Stimulated activated CD8-positive, alpha-beta memory T cell treated with anti-CD3 and anti-CD28 coated beads, Interleukin-4, amount 100 ng/mL, for 48 hours (primary cell): ENCODE measurements around the gene ZBTB24.
A peak's percentile ranks its signal among the peaks of the same experiment; 100 is the strongest.
"Not testable (repeated sequence)": the region's sequence is repeated elsewhere in the genome, so short reads cannot be mapped to it uniquely, and the experiment has no call there.

ENCODE experiments used
- DNase-seq: peaks from one replicate; pipeline ENCODE4 v3.0.0-alpha.2; 2020

Gene ZBTB24

GRCh38 chr6:109467696-109468095, 15.3 kb downstream of the ZBTB24 start:
- DNase-seq, result no peak

DNA sequence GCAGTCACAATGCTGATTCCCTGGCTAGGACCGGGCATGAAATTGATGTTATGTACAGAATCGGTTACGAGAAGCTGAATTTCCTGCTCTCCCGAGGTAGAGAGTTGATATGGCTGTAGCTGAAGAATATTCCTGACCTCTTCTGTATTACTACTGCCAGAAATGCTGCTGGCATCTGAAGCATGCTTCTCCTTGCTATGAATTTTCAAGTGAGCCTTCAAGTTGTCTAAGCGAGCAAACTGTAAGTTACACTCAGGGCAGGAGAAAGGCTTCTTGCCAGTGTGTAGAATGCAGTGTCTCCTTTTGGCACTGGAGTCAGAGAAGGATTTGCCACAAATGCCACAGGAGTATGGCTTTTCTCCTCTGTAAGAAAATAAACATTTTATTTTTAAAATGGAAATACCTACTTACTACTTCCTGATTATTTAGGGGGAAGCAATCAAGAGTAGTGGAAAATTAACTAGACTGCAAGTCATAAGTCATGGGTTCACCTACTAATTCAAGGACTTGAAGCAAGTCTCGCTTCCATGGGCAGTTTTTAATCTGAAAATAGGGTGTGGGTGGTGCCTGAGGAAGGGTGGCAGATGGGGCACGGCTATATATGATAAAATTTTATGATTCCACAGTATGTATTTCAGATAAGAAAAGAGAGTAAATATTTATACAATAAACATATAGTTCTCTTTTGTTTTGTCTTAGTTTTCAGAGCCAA, 16.7 kb downstream of the ZBTB24 start:
- no peak for DNase-seq

GRCh38 chr6:109465772-109466171, 17.2 kb downstream of the ZBTB24 start:
- no peak for DNase-seq

GRCh38 chr6:109461733-109462526, 21.1 kb downstream of the ZBTB24 start:
- DNase-seq, result no peak

DNA sequence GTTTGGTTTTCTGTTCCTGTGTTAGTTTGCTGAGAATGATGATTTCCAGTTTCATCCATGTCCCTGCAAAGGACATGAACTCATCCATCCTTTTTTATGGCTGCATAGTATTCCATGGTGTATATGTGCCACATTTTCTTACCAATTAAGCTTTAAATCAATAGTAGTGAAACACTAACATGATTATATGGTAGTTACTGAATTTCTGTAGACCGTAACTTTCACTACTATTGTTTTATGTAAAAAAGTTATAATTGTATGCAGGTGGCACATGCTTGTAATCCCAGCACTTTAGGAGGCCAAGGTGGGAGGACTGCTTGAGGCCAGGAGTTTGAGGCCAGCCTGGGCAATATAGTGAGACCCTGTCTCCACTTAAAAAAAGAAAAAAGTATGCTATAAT, 21.8 kb downstream of the ZBTB24 start:
- DNase-seq, result not testable (repeated sequence)

- no peak for DNase-seq
Observed at GRCh38 chr6:109460161-109460829, 22.7 kb downstream of the ZBTB24 start.

- DNase-seq, result peak; percentile 54
Observed at GRCh38 chr6:109458774-109459531, 24.1 kb downstream of the ZBTB24 start.

DNA sequence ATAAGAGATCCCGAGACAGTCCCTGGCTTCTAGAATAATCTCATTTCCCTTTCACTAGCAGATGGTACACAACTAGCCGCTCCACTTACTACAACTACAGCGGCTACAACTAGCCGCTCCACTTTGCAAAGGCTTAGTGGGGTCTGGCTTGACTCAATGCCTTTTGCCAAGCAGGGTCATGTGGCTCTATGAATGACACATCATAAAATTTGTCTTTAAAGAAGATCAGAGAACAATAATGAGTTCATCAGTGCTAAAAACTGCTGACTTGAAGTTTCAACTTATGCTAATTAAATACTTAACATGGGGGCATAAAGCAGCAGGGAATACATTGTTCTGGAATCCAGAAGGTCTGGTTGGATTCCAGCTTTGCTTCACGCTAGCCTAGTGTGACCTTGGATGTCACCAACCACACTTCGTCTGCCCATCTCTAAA, 25.4 kb downstream of the ZBTB24 start:
- DNase-seq, result no peak

- no peak for DNase-seq
Observed at GRCh38 chr6:109456710-109457561, 26.1 kb downstream of the ZBTB24 start.

- no peak for DNase-seq
Observed at GRCh38 chr6:109456111-109456583, 26.9 kb downstream of the ZBTB24 start.

DNA sequence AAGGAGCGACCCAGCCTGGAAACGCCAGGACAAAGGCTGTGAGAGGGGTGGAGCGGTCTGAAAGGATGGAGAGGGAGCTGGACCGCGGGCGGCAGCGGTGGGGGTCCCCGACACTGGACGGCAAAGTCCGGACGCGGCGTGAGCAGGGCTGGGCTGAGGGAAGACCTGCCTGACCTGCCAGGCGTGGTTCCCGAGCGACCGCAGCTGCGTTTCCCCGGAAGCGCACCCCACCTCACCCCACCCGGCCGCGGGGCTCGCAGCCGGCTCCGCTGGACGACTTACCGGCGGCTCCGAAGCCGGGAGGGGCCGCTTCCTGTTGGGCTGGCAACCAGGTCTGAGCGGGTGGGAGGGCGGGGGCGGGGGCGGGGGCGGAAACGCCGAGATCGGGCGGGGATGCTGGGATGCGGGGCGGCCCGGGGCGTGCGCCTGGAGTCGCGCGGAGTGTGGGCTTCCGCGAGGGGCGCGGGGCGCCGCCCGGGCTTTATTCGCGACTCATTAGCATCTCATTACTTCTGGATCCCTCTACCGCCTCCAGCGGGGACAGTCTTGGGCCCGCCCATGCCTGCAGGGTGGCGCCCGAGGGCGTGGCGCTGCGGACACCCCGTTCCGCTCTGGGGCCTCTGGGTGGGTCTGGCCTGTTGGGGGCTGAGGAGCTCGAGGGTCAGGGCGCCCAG, 27.4 kb downstream of the ZBTB24 start, which contains the start of gene MICAL1:
Gene MICAL1, minus strand, starts transcription at position 336 of the 674 bp plus-strand sequence. CDS start 1,576 bp downstream, outside the sequence.
- DNase-seq, result peak; percentile 75

DNA sequence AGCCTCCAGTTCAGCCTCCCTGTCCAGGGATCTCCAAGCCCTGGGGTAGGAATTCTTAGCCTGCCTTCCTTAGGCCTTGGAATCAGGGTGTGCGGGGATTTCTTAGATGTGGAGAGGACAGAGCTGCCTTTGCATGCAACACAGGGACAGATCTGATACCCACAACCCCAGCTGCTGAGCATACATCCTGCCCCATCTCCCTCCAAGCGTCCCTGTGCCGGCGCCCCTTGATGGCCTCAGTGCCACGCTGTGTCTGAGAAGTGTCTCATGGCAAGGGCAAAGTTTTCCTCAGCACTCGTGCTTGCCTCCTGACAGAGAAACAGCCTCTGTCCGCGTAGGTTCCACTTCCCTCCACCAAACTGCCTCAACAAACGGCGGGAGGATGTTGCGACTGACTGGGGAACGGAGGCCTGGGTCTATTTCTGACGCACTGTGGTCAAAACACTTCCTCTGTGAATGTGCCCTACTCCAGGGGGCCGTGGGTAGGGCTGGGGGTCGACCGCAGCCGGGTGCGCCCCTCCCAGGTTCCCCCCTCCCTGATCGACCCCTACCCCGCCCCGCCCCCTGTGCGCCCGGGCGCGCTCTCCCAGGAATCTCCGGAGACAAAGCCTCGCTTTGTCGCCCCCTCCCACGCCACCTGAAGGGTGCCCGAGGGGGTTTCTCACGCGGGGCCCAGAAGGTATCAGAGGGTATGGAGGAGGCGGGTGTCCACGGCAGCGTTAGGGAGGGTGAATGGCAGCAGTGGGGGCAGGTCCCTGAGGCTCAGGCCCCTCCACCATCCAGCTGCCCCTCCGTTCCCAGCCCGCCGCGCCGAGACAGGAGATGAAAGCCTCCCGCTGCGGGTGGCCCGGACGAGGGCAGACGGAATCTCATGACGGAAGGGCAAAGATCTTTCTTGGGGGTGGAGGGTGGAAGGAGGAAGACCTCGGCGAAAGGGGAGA, 28.3 kb downstream of the ZBTB24 start:
- DNase-seq, result peak; percentile 75

DNA sequence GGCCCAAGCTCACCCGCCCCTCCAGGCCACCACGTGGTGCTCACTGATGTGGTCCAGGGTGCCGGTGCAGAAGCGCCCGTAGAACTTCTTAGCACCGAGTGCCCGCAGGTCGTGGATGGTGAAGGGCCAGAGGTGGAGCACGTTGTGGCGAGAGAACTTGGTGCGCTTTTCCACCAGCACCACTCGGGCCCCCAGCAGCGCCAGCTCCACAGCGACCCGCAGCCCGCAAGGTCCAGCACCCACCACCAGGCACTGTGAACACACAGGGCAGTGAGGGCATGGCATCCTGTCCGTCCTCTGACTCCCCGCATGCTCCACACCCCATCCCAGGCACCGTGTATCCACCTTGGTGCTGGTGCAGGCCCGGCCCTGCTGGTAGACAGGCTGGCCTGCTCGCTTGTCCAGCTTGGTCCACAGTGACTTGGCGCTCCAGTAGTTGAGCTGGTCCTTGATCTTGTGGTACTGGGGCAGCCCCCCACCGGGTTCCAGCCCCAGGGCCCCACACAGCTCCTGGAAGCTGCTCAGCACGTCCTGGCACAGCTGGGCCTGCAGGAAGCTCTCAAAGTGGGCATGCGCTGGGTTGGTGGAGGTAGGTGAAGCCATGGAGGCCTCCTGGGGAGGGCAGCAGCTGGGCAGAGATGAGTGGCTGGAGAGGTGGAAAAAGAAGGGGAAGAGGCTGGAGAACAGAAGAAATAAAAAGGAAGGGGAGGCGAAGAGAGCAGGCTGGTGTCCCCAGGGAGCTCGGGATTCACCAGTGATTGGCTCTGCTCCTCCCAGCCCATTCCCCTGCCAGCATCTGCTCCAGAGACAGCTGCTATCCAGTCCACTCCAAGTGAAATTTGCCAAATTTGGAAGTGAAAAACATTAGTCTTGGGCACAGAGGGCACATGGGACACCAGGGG, 29.2 kb downstream of the ZBTB24 start:
- no peak for DNase-seq

DNA sequence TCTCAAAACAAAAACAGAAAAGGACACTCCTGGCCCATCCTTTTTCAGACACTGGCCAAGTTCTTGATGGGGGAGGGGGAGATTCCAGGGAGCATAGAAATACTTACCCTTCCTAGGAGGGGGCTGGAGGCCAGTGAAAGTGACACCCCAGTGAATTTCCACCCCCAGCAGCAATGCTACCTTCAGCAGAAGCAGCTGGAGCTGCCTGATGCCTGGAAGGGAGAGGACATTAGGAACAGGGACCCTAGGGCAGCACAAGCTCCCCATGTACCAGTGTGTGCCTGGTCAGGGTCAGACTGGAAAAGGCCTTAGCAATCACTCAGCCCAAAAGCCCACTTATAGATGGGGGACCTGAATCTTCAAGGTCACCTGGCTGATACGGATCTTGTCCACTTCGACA, 29.9 kb downstream of the ZBTB24 start:
- no peak for DNase-seq

GRCh38 chr6:109452181-109452580, 30.8 kb downstream of the ZBTB24 start:
- no peak for DNase-seq

DNA sequence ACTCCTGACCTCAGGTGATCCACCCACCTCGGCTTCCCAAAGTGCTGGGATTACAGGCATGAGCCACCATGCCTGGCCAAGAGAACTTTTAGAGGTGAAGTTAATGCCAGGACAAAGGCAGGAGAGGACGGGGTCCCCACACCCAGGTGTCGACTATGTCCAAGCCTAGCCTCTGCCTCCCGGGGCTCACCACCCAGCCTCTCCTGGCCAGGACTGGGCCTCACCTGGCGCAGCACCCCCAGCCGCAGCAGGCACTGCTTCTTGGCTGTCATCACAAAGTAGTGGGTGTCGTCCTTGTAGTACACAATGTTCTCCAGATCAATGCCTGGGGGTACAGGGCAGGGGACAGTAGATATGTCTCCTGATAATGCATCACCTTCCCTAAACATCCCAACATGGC, 31.6 kb downstream of the ZBTB24 start:
- no peak for DNase-seq

GRCh38 chr6:109450801-109451200, 32.2 kb downstream of the ZBTB24 start:
- DNase-seq, result no peak

GRCh38 chr6:109449795-109450673, 33.0 kb downstream of the ZBTB24 start:
- no peak for DNase-seq
